WTC11 (cell line): ENCODE measurements around the gene PSMB9. TPM values are rescaled to one million over a fixed set of nuclear protein-coding genes. Genes with fewer than 3 reads are reported as not detected.

Experiments
- ATAC-seq: fragments of 200-7000 bp; cut with Tn5 transposase; 2 replicates; pipeline ENCODE4 v1.10.0; 2021; ENCODE audit warnings: mild to moderate bottlenecking, moderate library complexity
- CTCF ChIA-PET: fragments of 300-600 bp; sonication (Branson Sonifier 250); formaldehyde crosslinking; loops from one replicate; lab custom pipeline; 2021; ENCODE audit warnings: antibody characterized with exemption; lab: Charles Lee
- POLR2A ChIA-PET: fragments of 350-600 bp; sonication (Branson Sonifier 250); formaldehyde crosslinking; loops from one replicate; lab custom pipeline; 2021; ENCODE audit warnings: antibody characterized with exemption; lab: Charles Lee
- DNase-seq: peaks from one replicate; pipeline ENCODE4 v3.0.0; 2021; ENCODE audit warnings: low spot score
- H3K27ac Mint-ChIP-seq: 2 replicates; pipeline ENCODE4 v1.8.0; 2021; ENCODE audit warnings: mixed read lengths
- H3K27me3 Mint-ChIP-seq: 2 replicates; pipeline ENCODE4 v1.8.0; 2021; ENCODE audit warnings: low read depth, mild to moderate bottlenecking, moderate library complexity, mixed read lengths
- H3K36me3 Mint-ChIP-seq: 2 replicates; pipeline ENCODE4 v1.8.0; 2021; ENCODE audit warnings: mixed read lengths
- H3K4me1 Mint-ChIP-seq: 2 replicates; pipeline ENCODE4 v1.8.0; 2022; ENCODE audit warnings: mixed read lengths
- H3K4me3 Mint-ChIP-seq: 2 replicates; pipeline ENCODE4 v1.8.0; 2021; ENCODE audit warnings: mild to moderate bottlenecking, moderate library complexity, mixed read lengths
- H3K9me3 Mint-ChIP-seq: 2 replicates; pipeline ENCODE4 v1.8.0; 2021; ENCODE audit warnings: mixed read lengths
- ATF1 ChIP-seq: sonication (generic); formaldehyde crosslinking; IDR thresholded peaks from 2 replicates; pipeline ENCODE4 v1.8.1; 2023; ENCODE audit warnings: mild to moderate bottlenecking, moderate library complexity, missing genetic modification reagents
- ATF6 ChIP-seq: sonication (generic); formaldehyde crosslinking; IDR thresholded peaks from 2 replicates; pipeline ENCODE4 v1.8.1; 2023; ENCODE audit warnings: mild to moderate bottlenecking, missing genetic modification reagents
- CDX4 ChIP-seq: fragments of 250-450 bp; sonication (Bioruptor Pico); IDR thresholded peaks from 2 replicates; pipeline ENCODE4 v1.9.0; 2021; ENCODE audit warnings: moderate library complexity, mild to moderate bottlenecking, inconsistent platforms, borderline replicate concordance
- E2F1 ChIP-seq: sonication (generic); formaldehyde crosslinking; IDR thresholded peaks from 2 replicates; pipeline ENCODE4 v1.8.0; 2022; ENCODE audit warnings: mild to moderate bottlenecking, missing genetic modification reagents
- E2F4 ChIP-seq: sonication (generic); formaldehyde crosslinking; IDR thresholded peaks from 2 replicates; pipeline ENCODE4 v1.8.1; 2022; ENCODE audit warnings: low read depth, mild to moderate bottlenecking, moderate library complexity, missing genetic modification reagents, borderline replicate concordance
- EMX1 ChIP-seq: fragments of 250-450 bp; sonication (Bioruptor Pico); IDR thresholded peaks from 2 replicates; pipeline ENCODE4 v1.8.0; 2021; ENCODE audit warnings: mild to moderate bottlenecking
- FOXJ3 ChIP-seq: sonication (generic); formaldehyde crosslinking; IDR thresholded peaks from 2 replicates; pipeline ENCODE4 v1.9.0; 2021; ENCODE audit warnings: missing genetic modification reagents, mild to moderate bottlenecking, borderline replicate concordance
- FOXP4 ChIP-seq: sonication (generic); formaldehyde crosslinking; IDR thresholded peaks from 2 replicates; pipeline ENCODE4 v1.8.0; 2022; ENCODE audit warnings: mild to moderate bottlenecking, missing genetic modification reagents
- GTF2I ChIP-seq: fragments of 250-450 bp; sonication (Bioruptor Pico); conservative IDR thresholded peaks from 2 replicates; pipeline ENCODE4 v1.4.0; 2021; ENCODE audit warnings: mild to moderate bottlenecking
- IRF2 ChIP-seq: sonication (generic); formaldehyde crosslinking; IDR thresholded peaks from 2 replicates; pipeline ENCODE4 v1.8.0; 2022; ENCODE audit warnings: low read depth, missing genetic modification reagents, borderline replicate concordance
- JAZF1 ChIP-seq: fragments of 250-450 bp; sonication (Bioruptor Pico); IDR thresholded peaks from 2 replicates; pipeline ENCODE4 v1.9.0; 2021; ENCODE audit warnings: moderate library complexity, mild to moderate bottlenecking, inconsistent platforms
- JUN ChIP-seq: sonication (generic); formaldehyde crosslinking; IDR thresholded peaks from 2 replicates; pipeline ENCODE4 v1.8.0; 2023; ENCODE audit warnings: mild to moderate bottlenecking, missing genetic modification reagents
- KAT7 ChIP-seq: sonication (generic); formaldehyde crosslinking; IDR thresholded peaks from 2 replicates; pipeline ENCODE4 v1.8.1; 2023; ENCODE audit warnings: missing genetic modification reagents, mild to moderate bottlenecking, borderline replicate concordance
- MAX ChIP-seq: sonication (generic); formaldehyde crosslinking; IDR thresholded peaks from 2 replicates; pipeline ENCODE4 v1.8.0; 2022; ENCODE audit warnings: mild to moderate bottlenecking, missing genetic modification reagents
- NFYB ChIP-seq: sonication (generic); formaldehyde crosslinking; conservative IDR thresholded peaks from 2 replicates; pipeline ENCODE4 v1.8.0; 2022; ENCODE audit warnings: low read depth, missing genetic modification reagents
- NR2C2 ChIP-seq: sonication (generic); formaldehyde crosslinking; IDR thresholded peaks from 2 replicates; pipeline ENCODE4 v1.8.0; 2022; ENCODE audit warnings: mild to moderate bottlenecking, missing genetic modification reagents
- TP53 ChIP-seq: sonication (generic); formaldehyde crosslinking; IDR thresholded peaks from 2 replicates; pipeline ENCODE4 v1.8.1; 2023; ENCODE audit warnings: mild to moderate bottlenecking, missing genetic modification reagents
- ZNF219 ChIP-seq: sonication (generic); formaldehyde crosslinking; IDR thresholded peaks from 2 replicates; pipeline ENCODE4 v1.8.0; 2023; ENCODE audit warnings: missing genetic modification reagents, mild to moderate bottlenecking, borderline replicate concordance
- ZNF232 ChIP-seq: sonication (generic); formaldehyde crosslinking; IDR thresholded peaks from 2 replicates; pipeline ENCODE4 v1.8.0; 2022; ENCODE audit warnings: mild to moderate bottlenecking, missing genetic modification reagents
- ZNF263 ChIP-seq: sonication (generic); formaldehyde crosslinking; IDR thresholded peaks from 2 replicates; pipeline ENCODE4 v1.8.1; 2022; ENCODE audit warnings: low read depth, mild to moderate bottlenecking, moderate library complexity, missing genetic modification reagents
- ZNF281 ChIP-seq: sonication (generic); formaldehyde crosslinking; IDR thresholded peaks from 2 replicates; pipeline ENCODE4 v1.8.0; 2023; ENCODE audit warnings: mild to moderate bottlenecking, missing genetic modification reagents
- ZNF423 ChIP-seq: fragments of 250-450 bp; sonication (Bioruptor Pico); IDR thresholded peaks from 2 replicates; pipeline ENCODE4 v2.1.2; 2022; ENCODE audit warnings: mild to moderate bottlenecking, moderate library complexity
- total RNA-seq: library from RNA; stranded (reverse); gene quantifications from 3 replicates; pipeline ENCODE4 v1.2.3, GENCODE V29; 2021

Gene PSMB9
- total RNA-seq, 1 experiment from 2014 or later = 1.8 TPM

- CTCF ChIA-PET = interaction anchor here (1.0 to 1.3 kb wide), 3 partner anchors 17 to 59 kb away, joined by 3 to 8 read pairs (median 5); partner anchors contain the start of gene TAP2
- POLR2A ChIA-PET = no interaction called here
- H3K27ac Mint-ChIP-seq = no peak overlapping the region
- no peak overlapping the region for H3K4me3 Mint-ChIP-seq
- TF ChIP-seq ZNF232 (CRISPR knock-in tag) (no peak), E2F4 (CRISPR knock-in tag) (no peak), ZNF423 (CRISPR knock-in tag) (no peak), ZNF281 (CRISPR knock-in tag) (no peak), JAZF1 (CRISPR knock-in tag) (no peak), ATF1 (no peak), E2F1 (CRISPR knock-in tag) (no peak), ZNF219 (CRISPR knock-in tag) (no peak), IRF2 (CRISPR knock-in tag) (no peak), KAT7 (CRISPR knock-in tag) (no peak), FOXJ3 (no peak), JUN (no peak), MAX (no peak)
- ATAC-seq = no peak
- peaks cover 29% of the 10 kb centered on the region for H3K27me3 Mint-ChIP-seq
- H3K4me1 Mint-ChIP-seq = peaks cover 5% of the 10 kb centered on the region
- no peaks in the 10 kb centered on the region for H3K9me3 Mint-ChIP-seq
- H3K36me3 Mint-ChIP-seq = no peaks in the 10 kb centered on the region
- no peak for DNase-seq
Measured at GRCh38 chr6:32809171-32809570, 44.8 kb upstream of the PSMB9 start.

GRCh38 chr6:32814145-32814544 is 39.8 kb upstream of the PSMB9 start:
- no peak for ATAC-seq
- H3K27me3 Mint-ChIP-seq = peaks cover 16% of the 10 kb centered on the region
- no peaks in the 10 kb centered on the region for H3K9me3 Mint-ChIP-seq
- POLR2A ChIA-PET = no interaction called here
- DNase-seq = no peak
- CTCF ChIA-PET = interaction anchor here (1.6 kb wide), 1 partner anchor 24 kb away, joined by 6 read pairs; the partner anchor contains the start of gene TAP2
- TF ChIP-seq E2F4 (CRISPR knock-in tag) (no peak), EMX1 (no peak), NR2C2 (CRISPR knock-in tag) (no peak)
- no peak overlapping the region for H3K27ac Mint-ChIP-seq
- H3K36me3 Mint-ChIP-seq = no peaks in the 10 kb centered on the region
- no peaks in the 10 kb centered on the region for H3K4me1 Mint-ChIP-seq
- no peak overlapping the region for H3K4me3 Mint-ChIP-seq

GRCh38 chr6:32815115-32815514 is 38.9 kb upstream of the PSMB9 start:
- no peak for ATAC-seq
- Mint-ChIP-seq H3K27me3 (peaks cover 19% of the 10 kb centered on the region), H3K4me1 (no peaks in the 10 kb centered on the region), H3K36me3 (no peaks in the 10 kb centered on the region), H3K27ac (no peak overlapping the region), H3K4me3 (no peak overlapping the region), H3K9me3 (no peaks in the 10 kb centered on the region)
- CTCF ChIA-PET = no interaction called here
- DNase-seq = no peak
- POLR2A ChIA-PET = no interaction called here
- no peak for TF ChIP-seq FOXP4 (CRISPR knock-in tag)
- TF ChIP-seq ZNF263 = no peak
- TF ChIP-seq NFYB (CRISPR knock-in tag) = no peak
- TF ChIP-seq GTF2I = no peak
- TF ChIP-seq MAX = no peak
- no peak for TF ChIP-seq TP53 (CRISPR knock-in tag)
- TF ChIP-seq CDX4 (CRISPR knock-in tag) = no peak
- no peak for TF ChIP-seq ATF6 (CRISPR knock-in tag)
